ENCODE results near the gene ECD. TPM values are rescaled to one million over a fixed set of nuclear protein-coding genes. Genes with fewer than 3 reads are reported as not detected.

The ECD gene
- polyA plus RNA-seq, result 30.0 and 33.2 TPM in 2 replicates
- polyA minus RNA-seq, result 42.6 and 49.2 TPM in 2 replicates

- H3K4me3 ChIP-seq (ENCODE audit: low read length), result peak within 1 kb of the TSS; percentile 90
- H3K4me2 ChIP-seq (ENCODE audit: low read length), result peak within 1 kb of the TSS; percentile 94
- H3K9ac ChIP-seq (ENCODE audit: low read length), result peak within 1 kb of the TSS; percentile 97
- H3F3A ChIP-seq (ENCODE audit: insufficient read depth, low read length, poor library complexity, severe bottlenecking), result peaks cover 5% of the 10 kb centered on the region
- no peaks in the 10 kb centered on the region for H3K27me3 ChIP-seq (ENCODE audit: insufficient read depth, low read depth, low read length)
- H3K27ac ChIP-seq (ENCODE audit: low read length), result peak within 1 kb of the TSS; percentile 98
- peaks cover 3% of the 10 kb centered on the region for H3K36me3 ChIP-seq (ENCODE audit: insufficient read depth, low read length)
- no peaks in the 10 kb centered on the region for H3K9me2 ChIP-seq (ENCODE audit: insufficient read depth, low read length)
- H3K79me2 ChIP-seq (replicated peaks; ENCODE audit: insufficient read depth, low read length), result peaks cover 48% of the 10 kb centered on the region
- H3K9me3 ChIP-seq (ENCODE audit: low read length), result no peaks in the 10 kb centered on the region
- H4K20me1 ChIP-seq (ENCODE audit: insufficient read depth), result no peaks in the 10 kb centered on the region
- TF ChIP-seq EZH2 (IDR thresholded peaks at IDR 0.05; ENCODE audit: borderline replicate concordance, insufficient read depth, low read length, poor library complexity, severe bottlenecking), result no peak
- peak; percentile 92 for TF ChIP-seq TAF1 (IDR thresholded peaks at IDR 0.05; ENCODE audit: low read depth)
- peak; percentile 53 for TF ChIP-seq CTCF (IDR thresholded peaks at IDR 0.05; ENCODE audit: poor library complexity, severe bottlenecking)
- no peak for TF ChIP-seq RAD21 (conservative IDR thresholded peaks at IDR 0.05)
- peak; percentile 47 for TF ChIP-seq REST (IDR thresholded peaks at IDR 0.05; ENCODE audit: borderline replicate concordance)
- TF ChIP-seq EP300 (conservative IDR thresholded peaks at IDR 0.05; ENCODE audit: poor library complexity, severe bottlenecking), result peak; percentile 73
- TF ChIP-seq SMC3 (conservative IDR thresholded peaks at IDR 0.05; ENCODE audit: poor library complexity), result no peak
- peak; percentile 68 for TF ChIP-seq MXI1 (conservative IDR thresholded peaks at IDR 0.05; ENCODE audit: poor library complexity, severe bottlenecking)
- TF ChIP-seq POLR2AphosphoS5 (IDR thresholded peaks at IDR 0.05), result peak; percentile 98
- peak within 1 kb of the TSS; percentile 85 for H2AFZ ChIP-seq (ENCODE audit: low read depth, low read length)
These were observed at the start of gene ECD, which contains the start of gene FAM149B1 for GRCh38 chr10:73167783-73168464. Gene ECD (minus strand): TSS chr10:73168008. CDS start chr10:73163937, 4,071 bp downstream. Gene FAM149B1 (plus strand): TSS chr10:73168119. CDS start chr10:73168340, 221 bp downstream.

- Histone ChIP-seq H3K9ac (ENCODE audit: low read length) (no peak overlapping the region), H4K20me1 (ENCODE audit: insufficient read depth) (no peaks in the 10 kb centered on the region), H3K9me3 (ENCODE audit: low read length) (no peaks in the 10 kb centered on the region), H2AFZ (ENCODE audit: low read depth, low read length) (no peak overlapping the region), H3K4me2 (ENCODE audit: low read length) (no peak overlapping the region), H3K9me2 (ENCODE audit: insufficient read depth, low read length) (no peaks in the 10 kb centered on the region), H3K79me2 (replicated peaks; ENCODE audit: insufficient read depth, low read length) (peaks cover 3% of the 10 kb centered on the region), H3K4me3 (ENCODE audit: low read length) (no peak overlapping the region), H3K27me3 (ENCODE audit: insufficient read depth, low read depth, low read length) (no peaks in the 10 kb centered on the region), H3K27ac (ENCODE audit: low read length) (no peak overlapping the region), H3F3A (ENCODE audit: insufficient read depth, low read length, poor library complexity, severe bottlenecking) (no peaks in the 10 kb centered on the region), H3K36me3 (ENCODE audit: insufficient read depth, low read length) (peaks cover 4% of the 10 kb centered on the region)
- TF ChIP-seq MXI1 (conservative IDR thresholded peaks at IDR 0.05; ENCODE audit: poor library complexity, severe bottlenecking) (no peak), POLR2AphosphoS5 (IDR thresholded peaks at IDR 0.05) (no peak), CTCF (IDR thresholded peaks at IDR 0.05; ENCODE audit: poor library complexity, severe bottlenecking) (no peak), EP300 (conservative IDR thresholded peaks at IDR 0.05; ENCODE audit: poor library complexity, severe bottlenecking) (no peak), RAD21 (conservative IDR thresholded peaks at IDR 0.05) (no peak), SMC3 (conservative IDR thresholded peaks at IDR 0.05; ENCODE audit: poor library complexity) (no peak), TAF1 (IDR thresholded peaks at IDR 0.05; ENCODE audit: low read depth) (no peak), EZH2 (IDR thresholded peaks at IDR 0.05; ENCODE audit: borderline replicate concordance, insufficient read depth, low read length, poor library complexity, severe bottlenecking) (no peak)
These were observed 47.9 kb upstream of the ECD start for GRCh38 chr10:73215749-73216148.
